GM10266 (cell line): ENCODE measurements around the gene SNORC.

Experiments
- DNase-seq: peaks from one replicate; pipeline ENCODE4 v3.0.0; 2012; ENCODE audit errors: extremely low spot score
- CTCF ChIP-seq: IDR thresholded peaks from 2 replicates; pipeline ENCODE4 v1.5.1; 2012; ENCODE audit warnings: mild to moderate bottlenecking, low read depth; ENCODE audit not compliant: control insufficient read depth, insufficient read depth; ENCODE audit errors: missing control alignments

Gene SNORC

GRCh38 chr2:232883116-232883721 lies 13.2 kb downstream of the SNORC start:
- DNase-seq, result no peak
- TF ChIP-seq CTCF, result no peak

GRCh38 chr2:232884001-232884421 lies 13.9 kb downstream of the SNORC start:
- no peak for DNase-seq
- TF ChIP-seq CTCF, result no peak

- TF ChIP-seq CTCF, result no peak
- DNase-seq, result no peak
Observed at GRCh38 chr2:232884549-232885263, 14.6 kb downstream of the SNORC start.

- no peak for TF ChIP-seq CTCF
Observed at GRCh38 chr2:232885264-232885961, 15.3 kb downstream of the SNORC start.

GRCh38 chr2:232886176-232886575 lies 16.1 kb downstream of the SNORC start:
- DNase-seq, result no peak
- no peak for TF ChIP-seq CTCF

More at GRCh38 chr2:232885264-232885961, 15.3 kb downstream of the SNORC start:
- no peak for DNase-seq

GRCh38 chr2:232886632-232887031 lies 16.6 kb downstream of the SNORC start:
- no peak for DNase-seq
- TF ChIP-seq CTCF, result no peak

- DNase-seq, result no peak
- TF ChIP-seq CTCF, result no peak
Observed at GRCh38 chr2:232887171-232887850, 17.2 kb downstream of the SNORC start.
